Activated gamma-delta T cell treated with anti-CD3 and anti-CD28 coated beads, Interleukin-2, amount 50 U/mL, for 16 hours (primary cell): ENCODE results near the gene CABLES1.

Experiments
- DNase-seq: peaks from one replicate; pipeline ENCODE4 v3.0.0-alpha.2; 2020; ENCODE audit warnings: low read depth

CABLES1 gene

DNA sequence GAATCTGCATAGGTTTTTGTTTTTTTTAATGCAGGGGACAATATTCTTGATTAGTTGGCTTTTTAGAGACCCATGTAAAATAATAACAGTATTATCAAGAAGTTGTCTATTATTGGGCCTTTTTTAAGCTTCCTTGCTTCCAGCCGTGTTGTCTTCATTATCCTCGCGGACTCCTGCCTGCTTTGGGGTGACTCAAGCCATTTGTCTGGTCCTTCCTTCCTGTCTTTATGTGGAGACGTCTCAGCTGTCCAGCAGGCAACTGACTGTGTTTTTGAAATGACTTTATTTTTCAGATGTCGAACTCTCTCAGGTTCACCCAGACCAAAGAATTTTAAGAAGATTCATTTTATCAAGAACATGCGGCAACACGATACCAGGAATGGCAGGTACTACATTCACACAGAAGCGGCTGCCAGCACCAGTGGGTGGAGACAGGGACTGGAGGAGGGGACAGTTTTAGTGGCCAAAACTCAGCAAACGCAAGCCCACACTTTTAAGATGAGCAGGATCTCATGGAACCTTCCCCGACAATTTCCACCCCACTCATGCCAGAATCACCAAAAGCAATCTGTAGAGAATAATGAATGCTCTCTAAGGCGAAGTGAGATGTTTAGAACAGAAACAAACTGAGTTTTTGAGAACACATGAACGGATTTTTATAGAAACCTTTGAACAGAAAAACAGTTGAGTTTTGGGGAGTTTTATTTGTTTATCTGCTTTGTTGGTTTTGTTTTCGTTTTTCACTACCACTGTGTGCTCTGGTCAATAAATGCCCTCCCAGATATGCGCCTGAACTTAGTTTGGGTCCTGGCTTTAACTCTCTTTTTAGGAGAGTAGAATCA lies 59.1 kb downstream of the CABLES1 start:
- no peak for DNase-seq

DNA sequence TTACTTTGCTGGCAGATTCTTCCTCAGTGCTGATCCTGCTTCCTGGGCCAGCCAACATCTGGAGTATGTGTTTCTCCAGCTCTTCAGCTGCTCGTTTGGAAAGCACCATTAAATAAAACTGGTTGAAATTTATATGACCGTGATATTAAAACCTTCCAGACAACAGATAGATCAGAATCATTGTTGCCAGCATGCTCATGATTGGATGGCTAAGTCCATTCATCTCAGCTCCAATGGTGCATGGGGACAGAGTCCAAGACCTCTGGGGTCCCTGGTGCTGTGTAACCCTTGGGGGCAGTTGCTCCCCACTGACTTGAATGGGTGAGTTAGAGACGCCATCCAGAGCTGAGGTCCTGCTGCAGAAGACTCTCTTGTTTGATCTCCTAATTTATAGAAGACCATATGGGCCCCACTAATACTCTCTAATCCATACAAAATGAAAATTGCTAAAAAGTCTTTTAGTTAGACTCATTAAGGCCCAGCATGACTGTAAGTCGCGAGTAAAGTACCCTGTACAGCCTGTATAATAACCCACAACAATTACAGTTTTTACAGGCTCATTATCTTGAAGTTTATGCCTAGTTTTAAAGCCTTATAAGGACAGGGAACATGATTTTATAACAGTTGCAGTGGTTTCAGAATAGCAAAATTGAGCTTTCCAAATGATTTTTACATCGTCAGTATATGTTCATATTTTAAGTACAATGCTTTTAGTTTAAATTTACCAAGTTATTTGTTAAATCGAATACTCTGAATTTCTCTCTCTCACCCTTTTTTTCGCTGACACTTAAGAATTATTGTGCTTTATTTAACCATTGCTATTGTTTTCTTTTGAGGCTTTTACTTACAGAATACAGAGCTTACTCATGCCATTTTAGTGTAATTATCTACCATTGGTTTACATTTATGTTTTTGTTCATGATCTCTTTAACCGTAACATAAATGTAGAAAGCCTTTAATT lies 60.0 kb downstream of the CABLES1 start:
- no peak for DNase-seq

DNA sequence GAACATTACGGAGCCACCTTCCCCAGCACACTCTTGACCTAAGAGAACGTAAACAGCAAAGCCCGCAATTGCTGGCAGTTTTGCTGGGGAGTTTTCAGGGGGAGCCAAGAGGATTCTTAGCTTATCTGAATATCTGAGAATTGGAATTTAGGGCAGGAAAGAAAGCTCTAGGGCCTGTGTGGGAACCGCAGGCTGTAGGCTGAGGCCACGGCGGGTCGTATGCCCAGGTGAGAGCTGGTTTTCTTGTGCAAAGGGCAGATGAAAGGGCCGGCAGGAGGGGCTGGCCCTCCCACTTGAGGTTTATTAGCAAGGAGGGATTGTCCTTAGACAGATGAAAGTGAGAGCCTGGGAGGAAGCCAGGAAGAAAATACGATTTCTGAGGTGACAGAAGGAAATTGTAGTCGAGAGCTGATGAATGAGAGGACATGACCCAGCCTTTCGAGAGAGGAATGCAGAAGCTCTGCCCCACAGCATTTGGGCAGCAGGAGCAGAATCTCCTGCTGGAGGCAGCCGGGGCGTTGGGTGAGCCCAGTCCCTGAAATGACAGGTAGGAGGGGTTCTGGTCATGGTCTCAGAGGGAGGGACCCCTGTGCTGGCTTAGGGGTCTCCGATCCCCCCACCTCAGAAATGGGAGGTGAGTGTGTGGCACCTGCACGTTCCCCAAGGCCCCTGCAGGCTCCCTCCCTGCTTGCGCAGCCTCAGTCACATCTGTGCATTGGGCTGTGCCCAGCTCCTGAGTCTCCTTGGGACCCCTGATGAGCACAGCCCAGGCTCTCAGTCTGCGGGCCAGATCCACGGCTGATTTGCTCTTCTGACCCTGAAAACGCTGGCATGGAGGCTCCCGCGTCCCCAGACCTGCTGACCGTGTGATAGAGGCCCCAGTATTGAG lies 61.1 kb downstream of the CABLES1 start:
- DNase-seq = no peak

DNA sequence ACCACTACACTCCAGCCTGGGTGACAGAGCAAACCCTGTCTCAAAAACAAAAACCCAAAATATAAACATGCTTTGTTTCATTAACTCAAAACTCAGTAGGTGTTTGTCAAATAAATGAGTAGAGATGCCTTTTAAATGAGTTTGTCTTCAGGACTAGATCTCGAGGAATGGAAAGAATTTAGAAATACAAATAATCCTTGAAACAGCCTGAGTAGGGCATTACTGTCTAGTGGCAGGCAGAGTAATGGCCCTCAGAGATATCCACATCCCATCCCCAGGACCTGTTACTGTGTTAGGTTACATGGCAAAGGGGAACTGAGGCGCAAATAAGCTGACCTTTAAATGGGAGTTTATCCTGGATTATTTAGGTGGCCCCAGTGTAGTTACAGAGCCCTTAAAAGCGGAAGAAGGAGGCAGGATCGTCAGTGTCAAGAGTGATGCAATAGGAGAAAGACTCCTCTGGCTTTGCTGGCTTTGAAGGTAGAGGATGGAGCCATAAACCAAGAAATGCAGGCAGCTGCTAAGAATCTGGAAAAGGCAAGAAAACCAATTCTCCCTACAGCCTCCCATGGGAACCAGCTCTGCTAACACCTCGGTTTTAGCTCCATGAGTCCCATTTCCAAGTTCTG lies 63.0 kb downstream of the CABLES1 start:
- no peak for DNase-seq

DNA sequence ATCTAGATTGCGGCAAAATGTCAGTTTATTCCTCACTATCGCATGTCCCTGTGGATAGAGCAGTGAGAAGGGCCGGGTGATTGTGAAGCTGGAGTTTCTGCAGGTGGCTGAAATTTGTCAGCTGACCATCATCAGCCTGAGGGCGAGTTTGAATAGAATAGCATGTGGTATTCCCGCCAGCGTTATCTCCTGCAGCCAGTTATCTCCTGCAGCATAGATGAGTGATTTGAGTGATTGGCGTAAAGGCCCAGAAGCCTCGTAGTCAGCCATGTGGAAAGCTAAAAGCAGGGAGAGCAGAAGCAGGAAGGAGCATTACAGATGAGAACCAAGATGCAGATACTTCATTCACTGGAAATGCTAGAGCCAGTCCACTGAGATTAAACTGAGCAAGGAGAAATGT lies 65.5 kb downstream of the CABLES1 start:
- DNase-seq = no peak

DNA sequence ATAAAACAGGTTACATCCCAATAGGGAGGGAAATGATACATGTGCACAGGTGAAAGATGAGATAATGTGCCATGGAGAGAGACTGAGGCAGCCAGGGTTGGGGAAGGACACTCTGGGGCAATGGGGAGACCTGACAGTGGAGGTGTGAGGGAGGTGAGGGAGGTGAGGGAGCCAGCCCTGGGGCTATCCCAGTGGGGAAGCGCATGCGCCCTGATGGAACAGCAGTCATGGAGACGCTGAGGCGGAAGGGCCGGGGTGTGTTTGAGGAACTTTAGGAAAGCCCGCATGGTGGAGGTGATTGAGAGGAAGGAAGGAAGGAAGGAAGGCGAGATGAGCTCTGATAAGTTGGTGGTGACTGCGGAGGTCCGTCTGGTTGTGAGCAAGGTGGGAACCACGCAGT lies 66.5 kb downstream of the CABLES1 start:
- no peak for DNase-seq

DNA sequence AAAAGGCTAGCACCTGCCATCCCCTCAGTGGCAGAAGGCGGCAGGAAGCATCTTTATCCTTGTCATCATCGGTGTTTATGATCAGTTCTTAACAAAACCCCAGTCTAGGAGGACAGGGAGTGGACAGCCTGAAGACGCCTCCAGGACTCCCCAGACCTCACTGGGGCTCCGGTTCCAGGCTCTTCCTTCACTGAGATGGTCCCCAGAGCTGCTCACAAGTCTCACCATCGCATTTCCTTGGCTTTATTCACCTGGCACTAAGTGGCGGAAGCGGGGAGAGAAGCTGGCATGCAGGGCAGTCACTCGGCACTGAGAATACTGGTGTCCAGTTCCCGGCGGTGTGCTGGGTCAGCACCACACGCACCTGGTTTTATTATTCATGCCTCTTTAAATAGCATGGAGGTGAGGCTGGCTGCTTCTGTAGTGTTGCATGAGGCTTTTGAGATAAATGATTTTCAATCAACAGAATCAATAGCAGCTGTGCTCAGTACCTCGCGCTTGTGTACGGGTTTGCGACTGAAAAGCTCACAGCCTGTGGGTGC lies 68.7 kb downstream of the CABLES1 start:
- DNase-seq = no peak

DNA sequence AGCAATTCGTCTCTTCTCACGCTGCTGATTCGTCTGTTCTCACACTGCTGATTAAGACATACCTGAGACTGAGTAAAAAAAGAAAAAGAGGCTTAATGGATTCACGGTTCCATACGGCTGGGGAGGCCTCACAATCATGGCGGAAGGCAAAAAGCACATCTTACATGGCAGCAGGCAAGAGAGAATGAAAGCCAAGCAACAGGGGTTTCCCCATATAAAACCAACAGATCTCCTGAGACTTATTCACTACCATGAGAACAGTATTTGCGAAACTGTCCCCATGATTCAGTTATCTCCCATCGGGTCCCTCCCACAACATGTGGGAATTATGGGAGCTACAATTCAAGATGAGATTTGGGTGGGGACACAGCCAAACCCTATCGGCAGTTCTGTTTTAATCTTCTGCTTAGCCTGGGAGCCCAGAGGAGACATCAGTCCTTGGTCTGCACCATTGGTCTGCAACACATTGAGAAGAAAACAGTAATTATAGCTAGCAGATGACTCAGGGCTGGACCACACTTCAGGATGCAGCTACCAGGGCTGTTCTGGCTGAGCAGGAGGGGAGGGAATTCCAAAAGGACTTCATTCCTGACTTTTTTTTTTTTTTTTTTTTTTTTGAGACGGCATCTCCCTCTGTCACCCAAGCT lies 69.4 kb downstream of the CABLES1 start:
- no peak for DNase-seq

DNA sequence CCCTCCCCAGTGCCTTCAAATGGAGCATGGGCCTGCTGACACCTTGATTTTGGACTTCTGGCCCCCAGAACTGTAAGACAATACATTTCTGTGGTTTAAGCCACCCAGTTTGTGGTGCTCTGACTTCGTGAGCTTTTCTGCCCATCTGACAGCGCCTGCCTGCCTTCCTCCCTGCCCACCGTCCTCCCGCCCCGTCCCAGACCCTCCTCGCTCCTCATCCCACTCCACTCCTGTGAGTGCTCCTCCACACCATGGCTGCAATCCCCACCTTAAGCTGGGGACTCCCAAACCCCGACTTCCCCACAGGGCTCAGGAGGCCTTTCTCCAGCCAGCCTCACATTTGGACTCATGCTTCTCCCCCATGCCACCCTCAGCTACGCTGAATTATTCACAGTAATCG lies 70.7 kb downstream of the CABLES1 start:
- DNase-seq = no peak

DNA sequence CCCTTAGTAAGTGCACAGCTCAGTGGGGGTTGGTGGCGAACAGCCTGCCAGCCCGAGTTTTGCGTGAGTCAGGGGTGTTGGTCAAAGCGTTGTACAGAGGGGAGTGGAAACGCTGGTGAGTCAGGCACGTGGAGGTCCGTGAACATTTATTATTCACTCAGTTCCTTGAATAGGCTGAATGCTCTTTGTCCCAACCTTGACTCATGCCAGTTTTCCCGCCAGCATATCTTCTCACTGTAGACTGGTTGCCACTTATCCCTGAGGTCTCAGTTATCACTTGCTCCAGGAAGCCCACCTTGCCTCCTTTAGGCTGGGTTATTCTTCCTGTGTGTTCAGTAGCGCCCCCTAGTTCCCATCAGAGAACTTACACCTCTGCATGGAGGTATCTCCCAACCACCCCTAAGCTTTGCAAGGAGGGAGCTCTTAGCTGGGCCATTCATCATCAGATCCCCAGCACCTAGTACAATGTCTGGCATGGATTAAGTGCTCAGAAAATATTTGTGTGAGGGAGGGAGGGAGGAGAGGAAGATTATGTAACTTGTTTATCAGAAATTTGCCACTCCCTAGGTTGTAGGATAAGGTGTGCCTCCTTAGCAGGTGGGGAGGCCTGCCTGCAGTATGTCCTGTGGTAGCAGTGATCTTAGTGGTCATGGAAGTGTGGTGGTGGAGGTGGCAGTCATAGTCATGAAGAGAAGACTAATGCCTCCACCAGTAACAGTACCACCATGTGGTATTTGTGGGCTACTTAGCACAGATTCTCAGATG lies 72.1 kb downstream of the CABLES1 start:
- no peak for DNase-seq

DNA sequence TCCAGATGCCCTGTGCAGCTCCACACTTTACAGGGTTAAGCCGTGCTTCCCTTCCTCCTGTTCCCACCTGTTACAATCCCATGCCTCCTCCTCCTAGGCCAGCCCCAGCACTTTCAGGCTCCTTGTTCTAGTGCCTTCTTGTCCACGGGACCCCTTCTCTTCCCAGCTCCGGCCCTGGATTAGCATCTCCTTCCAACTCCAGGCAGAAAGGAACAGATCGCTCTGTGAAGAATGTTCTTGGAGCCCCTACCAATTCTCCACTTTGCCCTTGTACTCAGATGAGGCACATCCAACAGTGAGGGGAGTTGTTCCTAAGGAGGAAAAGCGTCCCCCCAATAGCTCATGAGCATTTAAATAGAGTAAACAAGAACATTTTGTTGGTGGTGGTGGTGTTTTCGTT lies 72.7 kb downstream of the CABLES1 start:
- no peak for DNase-seq

DNA sequence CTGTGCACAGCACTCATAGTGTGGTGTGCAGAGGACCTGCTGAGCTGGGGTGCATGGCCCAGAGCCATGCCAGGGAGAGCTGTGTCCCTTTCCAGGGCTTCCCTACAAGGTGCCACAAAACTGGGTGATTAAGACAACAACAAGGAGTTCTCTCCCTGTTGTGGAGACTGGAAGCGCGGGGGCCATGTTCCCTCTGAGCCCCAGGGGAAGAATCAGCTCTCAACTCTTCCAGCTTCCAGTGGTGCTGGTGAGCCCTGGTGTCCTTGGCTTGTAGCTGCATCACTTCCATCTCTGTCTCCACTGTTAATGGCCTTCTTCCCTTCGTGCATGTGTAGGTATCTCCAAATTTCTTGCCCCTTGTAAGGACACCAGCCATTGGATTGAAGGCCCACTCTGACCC lies 73.3 kb downstream of the CABLES1 start:
- no peak for DNase-seq

DNA sequence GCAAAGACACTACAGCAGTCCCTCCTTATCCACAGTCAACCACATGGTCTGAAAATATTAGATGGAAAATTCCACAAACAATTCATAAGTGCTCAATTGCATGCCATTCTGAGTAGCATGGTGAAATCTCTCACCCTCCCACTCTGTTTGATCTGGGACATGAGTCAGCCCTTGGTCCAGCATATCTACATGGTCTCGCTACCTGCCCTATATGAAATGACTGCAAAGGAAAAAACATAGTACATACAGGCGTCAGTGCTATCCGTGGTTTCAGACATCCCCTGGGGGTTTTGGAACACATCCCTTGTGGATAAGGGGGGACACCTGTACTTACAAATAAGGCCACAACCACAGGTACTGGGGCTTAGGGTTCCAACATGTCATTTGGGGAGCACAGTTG lies 73.7 kb downstream of the CABLES1 start:
- DNase-seq = no peak

DNA sequence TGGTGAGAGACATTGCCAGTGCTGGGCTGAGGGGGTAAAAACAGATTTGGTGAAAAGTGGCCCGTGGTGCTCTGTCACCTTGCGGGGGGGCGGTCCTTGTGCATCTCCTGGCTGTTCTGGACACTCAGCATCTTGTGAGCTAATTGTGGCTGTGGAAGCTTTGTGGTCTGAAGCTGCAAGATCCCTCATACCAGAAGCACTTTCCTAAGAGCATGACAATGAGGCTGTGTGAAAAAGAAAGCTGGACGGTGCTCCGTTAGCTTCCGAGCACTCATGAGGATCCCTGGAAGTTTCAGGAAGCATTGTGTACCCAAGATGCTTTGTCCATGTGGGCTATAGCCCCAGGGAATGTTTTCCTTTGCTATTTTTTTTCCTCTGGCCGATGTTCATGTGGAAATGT lies 74.5 kb downstream of the CABLES1 start:
- DNase-seq = no peak

DNA sequence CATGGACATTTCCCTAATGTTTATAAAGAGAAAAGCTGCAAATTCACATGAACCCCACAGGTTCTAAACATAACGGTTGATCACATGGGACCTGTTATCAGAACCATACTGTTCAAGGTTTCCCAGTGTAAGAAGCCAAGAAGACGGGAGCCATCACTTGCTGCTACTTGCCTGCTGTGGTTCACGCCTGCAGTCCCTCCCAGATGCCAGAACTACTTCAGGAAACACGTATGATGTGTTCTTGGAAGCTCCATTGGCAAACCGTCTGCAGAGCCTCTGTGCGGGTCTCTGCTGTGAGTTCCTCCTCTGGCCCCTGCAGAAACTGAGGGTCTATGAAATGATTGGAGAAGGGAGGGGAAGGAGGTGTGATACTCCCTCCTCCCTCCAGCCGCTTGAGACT lies 75.2 kb downstream of the CABLES1 start:
- no peak for DNase-seq

DNA sequence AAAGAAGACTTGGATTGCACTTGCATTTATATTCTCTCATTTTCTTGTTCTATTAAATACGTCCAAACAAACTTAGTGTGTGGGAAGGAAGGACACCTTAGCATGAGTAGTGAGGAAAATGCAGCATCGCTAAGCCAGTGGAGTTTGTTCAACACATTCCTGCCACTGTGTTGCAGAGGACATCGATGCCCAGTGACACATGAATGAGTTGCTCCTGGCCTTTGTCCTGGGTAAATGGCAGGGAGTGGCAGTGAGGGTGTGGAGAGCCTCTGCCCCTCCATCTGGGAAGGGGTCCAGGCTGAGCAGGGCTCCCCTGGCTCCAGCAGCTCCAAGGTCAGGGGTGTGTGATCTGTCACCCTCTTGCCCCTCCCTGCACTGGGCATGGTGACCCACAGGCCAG lies 75.9 kb downstream of the CABLES1 start:
- no peak for DNase-seq

DNA sequence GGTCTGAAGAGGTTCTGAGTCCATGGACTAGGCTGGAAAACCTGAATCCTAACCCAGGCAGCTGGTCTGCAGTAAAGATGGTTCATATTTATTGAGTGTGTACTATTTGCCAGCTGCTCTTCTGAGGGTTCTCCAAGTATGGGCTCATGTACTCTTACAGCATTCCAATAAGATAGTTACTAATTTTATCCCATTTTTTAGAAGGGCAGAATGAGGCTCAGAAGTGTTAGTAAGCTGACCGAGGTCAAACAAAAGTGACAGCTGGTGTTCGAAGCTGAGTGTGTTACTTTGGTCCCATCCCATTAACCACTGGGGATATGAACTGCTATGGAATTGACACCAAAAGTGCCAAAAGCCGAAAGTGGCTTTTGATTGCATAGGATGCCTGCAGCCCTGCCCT lies 76.9 kb downstream of the CABLES1 start:
- no peak for DNase-seq

DNA sequence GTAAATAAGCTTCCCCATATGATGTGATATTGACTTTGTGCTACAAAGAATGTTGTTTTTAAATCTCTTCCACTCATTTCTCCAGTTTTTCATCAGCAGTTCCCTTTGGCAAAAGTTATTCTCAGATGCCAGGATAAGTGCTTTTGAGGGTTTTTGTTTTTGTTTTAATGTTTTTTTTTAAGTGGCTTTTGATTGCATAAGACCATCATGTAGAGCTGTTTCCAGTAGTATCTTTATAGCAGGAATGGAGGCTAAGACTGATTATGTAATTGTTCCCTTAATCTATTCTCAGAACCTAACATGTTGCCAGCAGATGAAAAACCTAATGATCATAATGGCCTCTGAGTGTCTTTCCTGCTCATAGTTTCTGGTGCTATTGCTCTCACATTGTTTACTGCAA lies 77.9 kb downstream of the CABLES1 start:
- DNase-seq = no peak

DNA sequence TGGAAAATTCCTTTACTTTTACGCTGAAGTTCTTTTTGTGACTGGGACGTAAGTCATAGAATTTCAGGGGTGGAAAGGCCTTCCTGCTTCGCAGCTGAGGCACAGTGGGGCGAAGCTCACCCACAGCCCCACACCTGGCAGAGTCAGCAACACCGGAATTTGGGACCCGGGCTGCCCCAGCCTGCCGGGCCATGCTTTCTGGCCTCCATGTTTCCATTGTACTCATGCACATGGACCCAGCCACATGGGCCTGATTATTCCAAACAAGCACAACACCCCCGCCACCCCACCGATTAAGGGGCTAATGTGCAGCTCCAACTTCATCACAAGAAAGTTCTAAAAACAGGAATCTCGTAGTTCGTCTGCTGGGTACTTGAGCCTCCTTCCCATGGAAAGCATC lies 82.5 kb downstream of the CABLES1 start:
- DNase-seq = no peak

DNA sequence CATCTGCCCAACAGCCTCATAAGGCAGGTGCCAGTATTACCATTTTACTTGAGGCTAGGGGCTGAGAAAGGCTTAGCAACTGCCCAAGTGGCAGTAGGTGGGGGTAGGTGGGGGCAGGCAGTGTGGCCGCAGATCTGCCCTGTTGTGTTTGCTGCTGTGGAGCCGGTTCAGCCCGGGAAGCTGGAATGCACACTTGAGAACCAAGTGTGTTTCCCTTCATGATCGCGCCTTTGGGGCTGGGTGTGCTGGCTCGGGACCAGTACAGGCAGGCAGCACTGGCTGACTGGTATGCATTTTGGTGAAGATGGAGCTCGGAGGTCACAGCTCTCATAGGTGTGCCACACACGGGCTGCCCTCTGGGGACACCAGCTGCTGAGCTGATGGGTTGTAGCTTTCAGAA lies 85.1 kb downstream of the CABLES1 start:
- no peak for DNase-seq
